ENCODE data around the gene TPRN. TPM values are rescaled to one million over a fixed set of nuclear protein-coding genes. Genes with fewer than 3 reads are reported as not detected.

TPRN gene
- polyA plus RNA-seq, 4 donors: 34.1 to 98.4 (median 65.9) TPM

DNA sequence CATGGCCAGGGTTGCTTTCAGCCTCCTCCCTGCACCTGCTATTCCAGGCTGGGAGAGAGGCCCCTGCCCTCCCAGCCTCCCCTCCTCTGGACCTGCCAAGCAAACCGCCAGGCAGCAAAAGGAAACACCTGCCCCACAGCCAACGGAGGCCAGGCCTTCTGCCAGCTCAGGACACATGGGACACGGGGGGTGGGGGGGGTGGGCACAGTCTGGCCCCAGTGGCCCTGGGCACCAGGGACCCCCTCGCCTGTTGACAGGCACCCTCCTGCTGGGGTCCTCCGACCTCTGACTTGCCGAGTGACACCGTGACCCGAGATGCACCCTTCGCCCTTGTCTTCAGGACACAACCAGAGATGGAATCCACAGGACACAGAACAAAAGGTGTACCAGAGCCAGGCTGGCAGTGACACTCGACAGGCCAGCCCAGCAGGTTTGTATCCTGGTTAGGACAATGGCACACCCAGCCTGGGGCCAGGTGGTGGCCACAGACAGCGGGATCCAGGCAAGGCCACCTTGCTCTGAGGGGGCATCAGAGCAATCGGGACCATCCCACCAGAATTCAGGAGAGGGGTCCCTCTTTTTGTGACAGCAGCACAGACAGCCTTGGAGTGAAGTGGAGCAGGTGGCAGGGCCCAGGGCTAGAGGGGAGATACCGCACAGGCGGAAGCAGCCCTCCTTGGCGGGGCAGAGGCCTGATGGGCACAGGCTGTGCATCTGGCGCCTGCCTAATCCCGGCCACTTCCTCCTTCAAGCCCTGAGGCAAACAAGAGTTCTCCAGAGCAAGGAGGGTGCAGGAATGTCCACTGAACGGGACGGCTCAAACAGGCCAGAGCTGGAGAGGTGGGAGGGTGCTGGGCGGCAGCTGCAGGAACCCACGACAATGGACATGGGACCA lies 27.4 kb downstream of the TPRN start:
- Histone ChIP-seq H3K27me3 (ENCODE audit: control insufficient read depth in 3 of 3, insufficient read depth in 3 of 3, low read length in 3 of 3) (peaks cover 6 to 41% (median 9%) of the 10 kb centered on the region in 3 donors), H3K27ac (ENCODE audit: low read depth in 1 of 3, low read length in 2 of 3) (peak overlapping the region in 1 of 3 donors; percentile 23), H3K9me3 (ENCODE audit: control insufficient read depth in 2 of 2, insufficient read depth in 1 of 2, low read depth in 1 of 2, low read length in 1 of 2) (no peaks in the 10 kb centered on the region), H3K36me3 (ENCODE audit: control insufficient read depth in 3 of 3, insufficient read depth in 2 of 3, low read depth in 1 of 3, low read length in 3 of 3) (peaks cover 0 to 15% (median 3%) of the 10 kb centered on the region in 3 donors), H3K4me1 (ENCODE audit: control insufficient read depth in 3 of 3, insufficient read depth in 2 of 3, low read depth in 1 of 3, low read length in 2 of 3) (peaks cover 0 to 7% (median 5%) of the 10 kb centered on the region in 3 donors), H3K4me3 (ENCODE audit: low read depth in 1 of 3, low read length in 3 of 3) (no peak overlapping the region)
- FAIRE-seq: no peak
- no peak for DNase-seq
- WGBS, 3 donors: 21 to 53% (median 30%) methylated on average over 18 to 21 of the region's 21 CpGs

- FAIRE-seq (no peak), DNase-seq (no peak)
- H3K27ac ChIP-seq (ENCODE audit: low read depth in 1 of 3, low read length in 2 of 3): no peak overlapping the region
- H3K9me3 ChIP-seq (ENCODE audit: control insufficient read depth in 2 of 2, insufficient read depth in 1 of 2, low read depth in 1 of 2, low read length in 1 of 2): no peaks in the 10 kb centered on the region
- 81 to 82% (median 82%) methylated on average over 22 of the region's 22 CpGs for WGBS, 3 donors
- H3K27me3 ChIP-seq (ENCODE audit: control insufficient read depth in 3 of 3, insufficient read depth in 3 of 3, low read length in 3 of 3): peaks cover 6 to 58% (median 15%) of the 10 kb centered on the region in 3 donors
- H3K4me1 ChIP-seq (ENCODE audit: control insufficient read depth in 3 of 3, insufficient read depth in 2 of 3, low read depth in 1 of 3, low read length in 2 of 3): peaks cover 0 to 7% (median 5%) of the 10 kb centered on the region in 3 donors
- no peaks in the 10 kb centered on the region for H3K36me3 ChIP-seq (ENCODE audit: control insufficient read depth in 3 of 3, insufficient read depth in 2 of 3, low read depth in 1 of 3, low read length in 3 of 3)
- H3K4me3 ChIP-seq (ENCODE audit: low read depth in 1 of 3, low read length in 3 of 3): no peak overlapping the region
Measured at GRCh38 chr9:137171149-137171900, 29.2 kb downstream of the TPRN start.

- no peak overlapping the region for H3K27ac ChIP-seq (ENCODE audit: low read depth in 1 of 3, low read length in 2 of 3)
Measured at GRCh38 chr9:137170486-137171148, 29.9 kb downstream of the TPRN start.

DNA sequence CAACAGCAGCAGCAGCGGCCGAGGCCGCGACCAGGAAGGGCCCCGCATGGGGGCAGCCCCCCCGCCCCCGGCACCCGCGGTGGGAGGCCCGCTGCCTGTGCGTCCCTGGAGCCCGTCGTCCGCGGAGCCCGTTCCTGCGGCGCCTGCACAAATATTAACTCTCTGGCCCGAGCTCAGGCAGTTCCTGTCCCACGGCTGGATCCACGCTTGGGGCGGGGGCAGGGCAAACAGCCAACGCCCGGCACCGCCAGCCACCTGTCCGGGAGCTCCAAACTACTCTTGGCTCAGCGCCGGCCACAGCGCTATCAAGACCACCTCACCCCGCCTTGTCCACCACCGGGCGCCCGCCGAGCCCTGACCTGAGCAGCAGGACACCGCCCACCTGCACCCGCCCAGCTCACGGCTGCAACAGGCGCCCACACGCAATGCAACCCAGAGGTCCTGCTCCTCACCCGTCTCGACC lies 30.6 kb downstream of the TPRN start, which contains the start of gene LRRC26:
LRRC26 (minus strand) TSS at position 156 of the 463 bp plus-strand sequence; CDS start at position 48, 108 bp downstream.
- Histone ChIP-seq H3K4me1 (ENCODE audit: control insufficient read depth in 3 of 3, insufficient read depth in 2 of 3, low read depth in 1 of 3, low read length in 2 of 3) (peaks cover 0 to 7% (median 2%) of the 10 kb centered on the region in 3 donors), H3K36me3 (ENCODE audit: control insufficient read depth in 3 of 3, insufficient read depth in 2 of 3, low read depth in 1 of 3, low read length in 3 of 3) (no peaks in the 10 kb centered on the region), H3K27ac (ENCODE audit: low read depth in 1 of 3, low read length in 2 of 3) (peak within 1 kb of the TSS in 1 of 3 donors; percentile 10), H3K9me3 (ENCODE audit: control insufficient read depth in 2 of 2, insufficient read depth in 1 of 2, low read depth in 1 of 2, low read length in 1 of 2) (no peaks in the 10 kb centered on the region), H3K4me3 (ENCODE audit: low read depth in 1 of 3, low read length in 3 of 3) (peak within 1 kb of the TSS in 1 of 3 donors; percentile 48), H3K27me3 (ENCODE audit: control insufficient read depth in 3 of 3, insufficient read depth in 3 of 3, low read length in 3 of 3) (peaks cover 6 to 72% (median 23%) of the 10 kb centered on the region in 3 donors)
- WGBS, 3 donors: 8 to 11% (median 9%) methylated on average over 19 to 41 of the region's 41 CpGs
- DNase-seq: peak in 1 of 2 donors; percentile 44
- no peak for FAIRE-seq

More at GRCh38 chr9:137170486-137171148, 29.9 kb downstream of the TPRN start:
- Histone ChIP-seq H3K4me1 (ENCODE audit: control insufficient read depth in 3 of 3, insufficient read depth in 2 of 3, low read depth in 1 of 3, low read length in 2 of 3) (peaks cover 0 to 7% (median 4%) of the 10 kb centered on the region in 3 donors), H3K9me3 (ENCODE audit: control insufficient read depth in 2 of 2, insufficient read depth in 1 of 2, low read depth in 1 of 2, low read length in 1 of 2) (no peaks in the 10 kb centered on the region), H3K36me3 (ENCODE audit: control insufficient read depth in 3 of 3, insufficient read depth in 2 of 3, low read depth in 1 of 3, low read length in 3 of 3) (no peaks in the 10 kb centered on the region), H3K4me3 (ENCODE audit: low read depth in 1 of 3, low read length in 3 of 3) (no peak overlapping the region), H3K27me3 (ENCODE audit: control insufficient read depth in 3 of 3, insufficient read depth in 3 of 3, low read length in 3 of 3) (peaks cover 6 to 65% (median 21%) of the 10 kb centered on the region in 3 donors)
- DNase-seq: no peak
- FAIRE-seq: no peak
- 56 to 73% (median 67%) methylated on average over 13 to 14 of the region's 14 CpGs for WGBS, 3 donors

- Histone ChIP-seq H3K36me3 (ENCODE audit: control insufficient read depth in 3 of 3, insufficient read depth in 2 of 3, low read depth in 1 of 3, low read length in 3 of 3) (no peaks in the 10 kb centered on the region), H3K4me1 (ENCODE audit: control insufficient read depth in 3 of 3, insufficient read depth in 2 of 3, low read depth in 1 of 3, low read length in 2 of 3) (peaks cover 0 to 5% (median 2%) of the 10 kb centered on the region in 3 donors), H3K27me3 (ENCODE audit: control insufficient read depth in 3 of 3, insufficient read depth in 3 of 3, low read length in 3 of 3) (peaks cover 6 to 79% (median 26%) of the 10 kb centered on the region in 3 donors), H3K4me3 (ENCODE audit: low read depth in 1 of 3, low read length in 3 of 3) (peak overlapping the region in 2 of 3 donors; percentile 36 to 48), H3K9me3 (ENCODE audit: control insufficient read depth in 2 of 2, insufficient read depth in 1 of 2, low read depth in 1 of 2, low read length in 1 of 2) (no peaks in the 10 kb centered on the region), H3K27ac (ENCODE audit: low read depth in 1 of 3, low read length in 2 of 3) (peak overlapping the region in 1 of 3 donors; percentile 10)
- DNase-seq: peak; percentile 67 to 79
- WGBS, 3 donors: 0% methylated on average over 47 to 124 of the region's 124 CpGs
- FAIRE-seq: no peak
Measured at GRCh38 chr9:137168904-137169856, 31.4 kb downstream of the TPRN start.

- Histone ChIP-seq H3K9me3 (ENCODE audit: control insufficient read depth in 2 of 2, insufficient read depth in 1 of 2, low read depth in 1 of 2, low read length in 1 of 2) (no peaks in the 10 kb centered on the region), H3K4me1 (ENCODE audit: control insufficient read depth in 3 of 3, insufficient read depth in 2 of 3, low read depth in 1 of 3, low read length in 2 of 3) (peaks cover 0 to 5% (median 3%) of the 10 kb centered on the region in 3 donors), H3K27ac (ENCODE audit: low read depth in 1 of 3, low read length in 2 of 3) (no peak overlapping the region), H3K27me3 (ENCODE audit: control insufficient read depth in 3 of 3, insufficient read depth in 3 of 3, low read length in 3 of 3) (peaks cover 6 to 81% (median 24%) of the 10 kb centered on the region in 3 donors), H3K36me3 (ENCODE audit: control insufficient read depth in 3 of 3, insufficient read depth in 2 of 3, low read depth in 1 of 3, low read length in 3 of 3) (no peaks in the 10 kb centered on the region), H3K4me3 (ENCODE audit: low read depth in 1 of 3, low read length in 3 of 3) (peak overlapping the region in 2 of 3 donors; percentile 36 to 48)
- DNase-seq (peak in 1 of 2 donors; percentile 51), FAIRE-seq (no peak)
- WGBS, 3 donors: 0 to 2% (median 1%) methylated on average over 11 to 36 of the region's 36 CpGs
Measured at GRCh38 chr9:137168573-137168903, 32.0 kb downstream of the TPRN start.

- DNase-seq (peak; percentile 76 to 78), FAIRE-seq (no peak)
- Histone ChIP-seq H3K36me3 (ENCODE audit: control insufficient read depth in 3 of 3, insufficient read depth in 2 of 3, low read depth in 1 of 3, low read length in 3 of 3) (no peaks in the 10 kb centered on the region), H3K4me1 (ENCODE audit: control insufficient read depth in 3 of 3, insufficient read depth in 2 of 3, low read depth in 1 of 3, low read length in 2 of 3) (peaks cover 0 to 8% (median 5%) of the 10 kb centered on the region in 3 donors), H3K4me3 (ENCODE audit: low read depth in 1 of 3, low read length in 3 of 3) (peak overlapping the region in 1 of 3 donors; percentile 48), H3K9me3 (ENCODE audit: control insufficient read depth in 2 of 2, insufficient read depth in 1 of 2, low read depth in 1 of 2, low read length in 1 of 2) (no peaks in the 10 kb centered on the region), H3K27ac (ENCODE audit: low read depth in 1 of 3, low read length in 2 of 3) (no peak overlapping the region), H3K27me3 (ENCODE audit: control insufficient read depth in 3 of 3, insufficient read depth in 3 of 3, low read length in 3 of 3) (peaks cover 6 to 83% (median 24%) of the 10 kb centered on the region in 3 donors)
- 2 to 6% (median 4%) methylated on average over 38 to 57 of the region's 57 CpGs for WGBS, 3 donors
Measured at GRCh38 chr9:137167747-137168572, 32.6 kb downstream of the TPRN start.

Data from small intestine (tissue), 7 donors.